Ecto neural progenitor cell (in vitro differentiated cells): Measurements from ENCODE around the gene ANXA2.
A peak's percentile ranks its signal among the peaks of the same experiment; 100 is the strongest.
"Not testable (repeated sequence)": the region's sequence is repeated elsewhere in the genome, so short reads cannot be mapped to it uniquely, and the experiment has no call there.

Source experiments
- DNase-seq: peaks from one replicate; pipeline ENCODE4 v3.0.0-alpha.2; 2018; ENCODE audit warnings: low spot score

The ANXA2 gene

DNA sequence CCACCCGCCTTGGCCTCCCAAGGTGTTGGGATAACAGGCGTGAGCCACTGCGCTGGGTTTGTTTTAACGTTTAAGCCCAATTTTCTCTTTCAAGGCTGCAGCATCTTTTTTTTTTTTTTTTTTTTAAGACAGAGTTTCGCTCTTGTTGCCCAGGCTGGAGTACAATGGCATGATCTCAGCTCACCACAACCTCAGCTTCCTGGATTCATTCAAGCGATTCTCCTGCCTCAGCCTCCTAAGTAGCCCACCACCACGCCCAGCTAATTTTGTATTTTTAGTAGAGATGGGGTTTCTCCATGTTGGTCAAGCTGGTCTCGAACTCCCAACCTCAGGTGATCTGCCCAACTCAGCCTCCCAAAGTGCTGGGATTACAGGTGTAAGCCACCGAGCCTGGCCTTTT, 12.6 kb upstream of the ANXA2 start:
- not testable (repeated sequence) for DNase-seq

DNA sequence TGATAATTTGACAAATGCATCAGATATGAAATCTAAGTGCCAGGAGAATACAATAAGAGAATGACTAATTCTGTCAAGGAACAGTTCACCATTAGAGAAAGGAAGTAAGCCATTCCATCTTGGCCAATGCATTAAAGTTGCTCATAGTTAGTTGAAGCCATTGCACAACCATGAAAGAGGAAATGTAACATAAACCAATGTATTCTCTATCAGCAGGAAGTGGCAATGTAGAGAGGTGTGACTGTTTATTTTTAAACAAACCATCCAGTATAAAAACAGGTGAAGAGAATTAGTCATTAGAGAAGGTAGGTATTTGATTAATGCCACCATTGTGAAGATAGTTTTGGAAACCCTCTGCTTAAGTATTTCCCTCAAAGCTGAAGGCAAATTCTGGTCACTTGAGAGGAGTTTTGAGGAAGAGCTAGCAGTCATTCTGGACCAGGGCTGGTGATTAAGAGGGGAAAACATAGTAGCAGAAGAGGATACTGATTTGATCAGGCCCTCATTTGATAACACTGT, 10.7 kb upstream of the ANXA2 start:
- no peak for DNase-seq

DNA sequence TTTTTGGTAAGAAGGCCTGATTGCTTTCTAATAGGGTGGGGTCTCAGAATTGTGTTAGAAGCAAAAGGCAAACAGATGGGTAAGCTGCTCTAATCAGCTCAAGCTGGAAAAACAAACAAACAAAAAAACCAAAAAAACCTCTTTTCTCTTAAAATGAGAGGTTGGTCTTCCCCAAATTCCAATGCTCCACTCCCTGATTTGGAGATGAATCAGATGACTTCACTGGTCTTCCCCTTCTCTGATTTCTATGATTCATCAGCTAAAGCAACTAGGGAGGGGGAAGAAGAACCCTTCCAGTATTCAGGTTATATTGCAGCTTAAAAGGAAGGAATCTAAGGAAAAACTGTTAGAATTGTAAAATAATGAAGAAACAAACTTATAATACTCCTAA, 9.6 kb upstream of the ANXA2 start:
- DNase-seq = no peak

DNA sequence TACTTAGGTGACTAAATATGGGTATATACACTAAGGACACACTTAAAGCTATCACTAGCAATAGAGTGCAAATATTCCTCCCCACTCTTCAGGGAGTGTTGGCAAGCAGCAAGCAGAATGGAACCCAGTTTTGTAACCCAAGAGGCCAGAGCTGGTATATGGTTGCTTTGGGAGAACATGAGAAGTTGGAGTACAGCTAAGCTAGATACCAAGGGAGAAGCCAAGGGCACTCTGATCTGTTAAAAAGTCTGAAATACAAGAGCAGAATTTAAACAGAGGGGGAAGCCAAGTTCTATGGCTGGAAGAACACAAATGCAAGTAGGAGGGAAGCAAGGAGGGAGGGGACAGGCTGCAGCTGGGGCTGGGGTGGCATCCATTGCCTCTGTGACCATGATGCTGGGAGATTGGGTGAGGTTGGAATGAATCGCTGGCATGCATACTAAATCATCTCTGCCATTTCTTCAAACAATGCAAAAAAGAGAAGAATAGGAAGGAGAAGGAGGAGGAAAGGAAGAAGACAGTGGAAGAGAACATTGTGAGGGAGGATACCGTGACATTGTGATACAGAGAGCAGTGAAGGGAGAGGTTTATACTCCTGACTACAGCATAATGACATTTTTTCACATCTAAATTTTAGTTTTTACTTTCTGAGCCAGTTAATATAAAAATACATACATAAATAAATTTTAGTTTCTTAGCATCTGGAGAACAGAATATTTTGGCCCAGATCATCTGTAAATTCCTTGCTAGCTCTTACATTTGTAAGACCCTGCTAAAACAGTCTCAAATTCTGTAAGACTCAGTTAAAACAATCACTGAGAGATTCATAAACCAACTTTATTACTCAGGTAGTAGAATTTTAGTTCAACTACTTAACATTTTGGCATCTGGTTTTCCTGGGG, 9.0 kb upstream of the ANXA2 start:
- DNase-seq = no peak

DNA sequence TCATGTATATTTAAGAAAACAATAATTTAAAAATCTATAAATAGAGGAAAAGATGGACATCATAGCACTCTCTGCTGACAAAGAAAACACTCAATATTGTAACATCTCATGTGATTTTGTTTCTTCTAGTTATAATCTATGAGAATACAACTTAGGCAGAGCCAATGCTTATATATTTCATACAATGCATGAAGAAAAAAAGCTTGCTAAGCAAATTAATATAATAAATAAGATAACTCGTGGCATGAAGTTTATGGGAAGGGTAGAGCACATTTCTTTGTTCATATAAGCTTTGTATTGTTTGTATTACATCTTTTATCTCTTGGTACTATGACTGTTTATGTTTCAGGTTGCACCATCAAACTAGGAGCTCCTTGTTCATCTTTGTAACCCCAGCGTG, 7.6 kb upstream of the ANXA2 start:
- no peak for DNase-seq

DNA sequence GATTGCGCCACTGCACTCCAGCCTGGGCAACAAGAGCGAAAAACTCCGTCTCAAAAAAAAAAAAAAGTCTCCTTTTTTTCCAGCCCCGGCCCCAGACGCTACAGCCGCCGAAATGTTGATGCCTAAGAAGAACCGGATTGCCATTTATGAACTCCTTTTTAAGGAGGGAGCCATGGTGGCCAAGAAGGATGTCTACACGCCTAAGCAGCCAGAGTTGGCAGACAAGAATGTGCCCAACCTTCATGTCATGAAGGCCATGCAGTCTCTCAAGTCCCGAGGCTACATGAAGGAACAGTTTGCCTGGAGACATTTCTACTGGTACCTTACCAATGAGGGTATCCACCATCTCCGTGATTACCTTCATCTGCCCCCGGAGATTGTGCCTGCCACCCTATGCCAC, 6.6 kb upstream of the ANXA2 start:
- not testable (repeated sequence) for DNase-seq

DNA sequence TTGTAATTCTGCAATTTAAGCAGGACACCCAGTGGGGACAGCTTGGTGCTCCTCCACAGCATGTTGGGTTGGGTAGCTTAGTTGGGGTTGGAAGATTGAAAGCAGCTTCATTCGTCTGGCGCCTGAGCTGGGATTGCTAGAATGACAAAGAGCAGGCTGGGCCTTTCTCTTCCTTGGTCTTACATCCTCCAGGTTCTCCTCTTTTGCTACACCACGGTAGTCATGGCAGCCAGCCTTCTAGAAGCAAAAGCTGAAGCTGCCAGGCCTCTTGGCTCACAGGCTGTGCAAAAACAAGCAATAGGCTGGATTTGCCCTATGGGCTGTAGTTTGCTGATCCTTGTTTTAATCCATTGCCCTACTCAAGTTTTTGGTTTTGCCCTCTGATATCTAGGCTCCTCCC, 3.2 kb upstream of the ANXA2 start:
- DNase-seq = no peak

DNA sequence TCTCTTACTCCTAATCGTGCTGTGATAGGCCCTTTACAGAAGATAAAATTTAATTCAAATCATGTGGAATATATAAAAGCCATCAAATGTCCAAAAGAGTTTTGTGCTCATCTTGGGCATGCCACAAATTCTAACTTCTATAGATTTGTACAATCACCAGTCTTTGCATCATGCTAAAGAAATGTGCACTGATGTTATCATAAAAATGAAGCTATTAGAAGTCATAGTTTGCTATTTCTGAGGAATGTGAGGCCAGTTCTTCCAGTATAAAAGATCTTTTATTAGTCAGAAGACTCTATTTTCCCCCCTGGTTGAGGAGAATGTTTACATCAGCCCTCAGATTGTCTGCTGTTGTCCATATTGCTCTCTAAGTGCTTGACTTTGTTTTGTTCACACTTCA, 2.1 kb upstream of the ANXA2 start:
- DNase-seq = no peak

DNA sequence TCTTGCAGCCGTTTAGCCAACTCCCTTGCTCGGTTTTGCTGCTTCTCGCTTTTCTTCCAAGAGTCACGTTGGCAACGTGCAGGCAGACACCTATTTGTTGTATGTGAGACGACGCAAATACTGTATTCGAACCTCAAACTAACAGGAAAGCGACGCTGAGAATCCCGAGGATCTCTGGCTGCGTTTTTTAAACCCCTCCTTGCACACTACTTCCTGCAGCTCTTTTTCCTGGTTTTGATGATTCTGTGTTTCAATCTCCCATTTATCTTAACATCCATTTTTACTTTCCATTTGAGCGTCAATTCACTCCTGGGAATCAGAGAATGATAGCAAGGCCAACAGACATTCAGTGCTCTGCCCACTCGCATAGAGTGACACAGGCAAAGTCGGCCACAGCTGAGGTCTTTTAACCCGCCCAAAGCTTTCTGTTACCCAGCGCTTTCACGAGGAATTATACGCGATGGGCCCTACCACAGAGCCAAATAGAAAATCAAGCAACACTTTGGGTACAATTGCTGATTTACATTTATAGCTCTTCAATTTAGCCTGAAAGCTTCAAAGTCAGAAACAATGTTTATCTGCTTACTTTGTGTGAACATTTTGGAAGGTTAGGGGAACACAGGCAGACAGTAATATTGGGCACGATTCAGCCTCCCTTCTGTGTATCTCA, 1.6 kb upstream of the ANXA2 start:
- DNase-seq = no peak

DNA sequence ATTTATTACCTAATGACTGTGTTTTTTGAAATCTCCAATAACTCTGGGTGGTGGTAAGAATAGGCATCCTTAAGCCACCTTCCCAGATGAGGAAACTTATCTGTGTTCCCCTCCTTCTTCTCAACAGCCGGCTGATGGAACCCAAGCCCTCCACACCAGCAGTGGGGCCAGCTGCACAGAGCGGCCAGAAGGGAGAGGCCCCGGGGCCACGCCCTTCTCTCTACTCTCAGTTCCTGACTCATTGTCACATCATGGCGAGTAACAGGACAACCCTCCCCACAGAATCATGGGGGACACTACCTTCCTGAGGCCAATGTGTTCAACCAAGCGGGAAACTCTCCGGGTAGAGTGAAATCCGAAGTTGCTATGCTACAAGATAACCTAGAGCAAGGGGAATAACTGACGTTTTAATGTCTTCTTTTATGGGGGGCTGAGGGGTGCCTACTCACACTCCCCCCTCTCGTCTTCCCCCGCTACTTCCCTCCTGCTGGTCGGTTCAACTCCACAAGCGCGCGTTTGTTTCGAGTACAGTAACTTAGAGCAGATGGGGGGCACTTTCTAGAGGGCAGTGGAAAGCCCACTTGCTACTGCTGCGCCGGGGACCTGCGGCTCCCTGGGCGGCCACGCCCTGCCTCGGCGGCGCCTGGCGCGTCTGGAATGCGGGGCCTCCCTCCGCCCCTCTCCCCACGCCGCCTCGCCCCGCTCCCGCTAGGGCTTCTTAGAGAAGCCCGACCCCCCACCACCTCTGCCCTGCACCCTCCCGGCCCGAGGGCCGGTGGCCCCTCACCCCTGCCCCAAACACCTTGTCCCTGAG, 621 bp downstream of the ANXA2 start:
- DNase-seq = peak; percentile 69

DNA sequence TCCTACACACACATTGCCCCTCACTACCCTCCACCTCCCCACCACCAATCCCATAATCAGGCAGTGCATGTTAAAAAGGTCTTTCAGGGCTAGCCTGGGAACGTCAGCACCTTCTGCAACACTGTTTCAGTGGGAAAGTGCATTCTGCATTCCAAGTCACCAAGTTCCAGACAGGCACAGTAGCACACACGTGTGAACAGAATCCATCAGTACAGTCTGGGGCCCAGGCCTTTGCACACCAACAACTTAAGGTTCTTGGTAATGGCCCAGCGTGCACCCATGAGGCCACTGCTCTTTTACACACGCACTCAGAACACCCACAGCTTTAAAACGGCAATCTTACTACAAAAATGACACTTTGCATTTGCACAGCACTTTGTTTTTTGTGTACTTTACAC, 1.2 kb downstream of the ANXA2 start:
- no peak for DNase-seq

DNA sequence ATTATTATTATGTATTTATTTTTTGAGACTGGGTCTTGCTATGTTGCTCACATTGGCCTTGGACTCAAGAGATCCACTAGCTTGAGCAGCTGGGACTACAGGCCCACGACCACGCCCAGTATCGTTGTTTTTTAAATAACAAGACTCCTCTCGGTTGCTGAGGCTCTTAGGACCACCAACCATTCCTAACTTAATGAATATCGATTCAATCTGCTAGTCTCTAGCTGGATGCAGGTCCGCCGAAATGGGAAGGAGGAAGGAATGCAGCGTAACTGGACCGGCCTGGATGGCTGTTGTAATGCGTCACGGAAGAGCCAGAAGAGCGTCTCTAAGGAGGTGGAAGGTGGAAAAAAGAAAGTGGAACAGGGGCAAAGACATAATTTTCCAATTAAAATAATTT, 1.7 kb downstream of the ANXA2 start:
- no peak for DNase-seq

DNA sequence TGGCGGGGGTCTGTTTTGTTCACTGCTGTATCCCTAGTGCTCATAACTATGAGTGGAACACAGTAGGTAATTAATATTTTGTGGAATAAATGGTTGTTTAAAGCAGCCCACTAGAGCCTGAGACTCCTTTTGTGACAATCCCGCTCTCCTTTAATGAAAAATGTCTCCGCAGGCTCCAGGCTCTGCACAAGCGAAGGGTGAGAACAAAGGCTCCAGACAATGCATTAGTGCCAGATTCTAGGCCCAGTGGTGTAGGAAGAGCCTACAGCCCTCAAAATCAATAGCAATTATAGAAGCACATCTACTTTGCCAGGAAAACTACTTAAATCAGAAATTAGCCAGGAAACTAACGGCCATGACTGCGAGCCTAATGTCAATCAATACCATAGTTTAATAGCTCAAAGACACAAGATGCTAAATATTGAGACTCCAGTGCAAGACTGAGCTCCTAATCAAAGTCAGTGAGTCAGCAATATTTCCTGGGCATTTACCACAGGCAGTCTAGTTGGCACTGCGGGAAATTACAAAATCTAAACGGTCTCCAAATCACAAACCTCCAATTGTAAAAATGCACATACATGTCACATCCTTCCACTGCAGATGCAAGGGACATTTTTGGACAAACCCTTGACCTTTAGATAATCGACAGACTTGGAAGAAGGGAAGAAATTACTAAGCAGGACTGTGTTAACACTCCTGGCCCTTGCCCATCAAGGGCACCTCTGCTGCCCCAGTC, 2.3 kb downstream of the ANXA2 start:
- no peak for DNase-seq

DNA sequence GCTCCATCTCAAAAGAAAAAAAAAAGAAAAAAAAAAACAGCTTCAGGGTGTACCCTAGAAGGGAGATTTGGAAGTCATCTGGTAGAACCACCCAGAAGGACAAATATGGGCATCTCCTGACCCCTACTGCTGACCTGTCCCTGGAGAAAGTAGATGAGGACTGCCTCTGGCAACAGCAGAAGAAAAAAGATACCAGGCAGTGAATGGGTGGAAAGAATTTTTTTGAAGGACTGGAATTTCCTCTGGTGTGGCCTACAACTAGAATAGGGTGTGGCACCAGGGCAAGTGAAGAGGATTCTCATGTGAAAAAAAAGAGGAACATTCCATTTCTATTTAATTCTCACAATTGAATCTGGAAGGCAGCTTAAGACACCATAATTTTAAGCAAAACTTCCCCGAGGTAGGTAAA, 3.1 kb downstream of the ANXA2 start:
- DNase-seq = no peak

DNA sequence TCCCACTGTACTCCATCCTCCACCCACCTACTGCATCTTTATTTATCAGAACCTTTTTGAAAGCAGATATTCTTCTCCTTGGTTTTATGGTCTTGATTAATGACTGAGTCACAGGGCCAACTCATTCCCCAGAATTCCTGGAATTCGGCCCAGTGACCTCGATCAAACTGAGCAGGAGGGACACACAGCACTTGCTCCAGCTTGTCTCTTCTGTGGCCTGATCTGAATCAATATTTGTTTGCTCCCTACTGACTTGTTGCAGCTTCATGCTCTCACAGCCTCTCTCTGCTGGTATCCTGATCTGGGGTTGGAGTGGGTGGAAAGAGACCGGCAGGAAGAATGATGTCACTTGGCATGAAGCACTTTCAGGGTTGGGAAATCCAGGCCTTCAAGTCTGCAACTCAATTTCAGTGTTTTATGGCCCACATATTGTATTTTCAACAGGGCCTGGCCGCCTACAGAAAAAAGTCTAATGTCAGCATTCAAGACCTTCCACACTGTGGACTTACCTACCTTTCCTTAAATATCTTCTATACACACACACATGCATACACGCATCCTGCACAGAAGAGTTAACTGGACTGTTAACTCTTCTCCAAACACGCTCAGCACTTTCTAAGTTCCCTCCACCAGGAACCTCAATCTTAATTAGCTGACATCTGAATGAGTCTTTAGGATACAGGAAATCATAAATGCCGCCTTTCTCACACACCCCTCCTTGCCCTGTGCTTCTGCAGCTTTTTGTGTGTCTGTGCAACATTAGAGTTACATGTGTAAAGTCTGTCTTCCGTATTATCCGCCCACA, 4.6 kb downstream of the ANXA2 start:
- no peak for DNase-seq

DNA sequence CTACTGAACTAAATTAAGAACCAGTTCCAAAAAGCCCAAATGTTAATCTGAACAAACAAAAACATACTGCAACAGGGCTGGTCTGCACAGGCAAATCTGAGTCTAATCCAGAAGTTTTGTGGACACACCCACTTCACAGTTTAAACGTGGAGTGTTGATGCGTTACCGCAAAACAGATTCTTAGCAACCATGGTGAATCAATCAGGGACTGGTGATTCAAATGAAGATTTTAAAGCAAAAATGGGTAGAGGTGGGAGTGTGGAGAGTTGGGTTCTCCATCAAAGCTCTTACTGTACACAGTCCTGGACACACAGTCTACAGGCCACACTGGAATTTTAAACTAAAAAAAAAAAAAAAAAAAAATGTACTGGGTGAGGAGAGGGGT, 5.2 kb downstream of the ANXA2 start:
- DNase-seq = no peak

DNA sequence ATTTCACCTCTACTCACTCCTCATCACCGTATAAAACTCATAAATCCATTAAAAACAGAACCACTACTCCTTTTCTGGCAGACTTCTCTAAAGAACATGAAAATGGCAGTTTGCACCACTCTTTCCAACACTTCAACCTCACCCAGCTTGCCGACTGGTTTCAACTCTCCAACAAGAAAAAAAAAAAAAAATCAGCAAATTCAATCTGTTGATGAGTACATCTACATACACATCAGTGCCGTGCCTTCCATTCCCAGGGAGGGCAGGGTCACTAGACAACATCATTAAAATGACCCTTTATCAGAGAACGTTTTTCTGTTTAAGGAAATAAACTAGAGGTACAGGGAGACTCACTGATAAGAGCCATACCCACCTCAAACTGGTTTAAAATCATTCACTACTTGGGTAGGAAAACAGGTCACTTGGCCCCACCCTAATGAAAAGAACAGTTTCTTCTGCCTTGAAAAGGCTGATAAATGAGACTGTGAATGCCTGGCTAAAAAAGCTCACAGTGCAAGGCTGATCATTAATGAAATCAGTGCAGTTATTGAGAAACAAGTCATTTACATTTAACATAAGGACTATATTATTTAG, 6.0 kb downstream of the ANXA2 start:
- DNase-seq = no peak

DNA sequence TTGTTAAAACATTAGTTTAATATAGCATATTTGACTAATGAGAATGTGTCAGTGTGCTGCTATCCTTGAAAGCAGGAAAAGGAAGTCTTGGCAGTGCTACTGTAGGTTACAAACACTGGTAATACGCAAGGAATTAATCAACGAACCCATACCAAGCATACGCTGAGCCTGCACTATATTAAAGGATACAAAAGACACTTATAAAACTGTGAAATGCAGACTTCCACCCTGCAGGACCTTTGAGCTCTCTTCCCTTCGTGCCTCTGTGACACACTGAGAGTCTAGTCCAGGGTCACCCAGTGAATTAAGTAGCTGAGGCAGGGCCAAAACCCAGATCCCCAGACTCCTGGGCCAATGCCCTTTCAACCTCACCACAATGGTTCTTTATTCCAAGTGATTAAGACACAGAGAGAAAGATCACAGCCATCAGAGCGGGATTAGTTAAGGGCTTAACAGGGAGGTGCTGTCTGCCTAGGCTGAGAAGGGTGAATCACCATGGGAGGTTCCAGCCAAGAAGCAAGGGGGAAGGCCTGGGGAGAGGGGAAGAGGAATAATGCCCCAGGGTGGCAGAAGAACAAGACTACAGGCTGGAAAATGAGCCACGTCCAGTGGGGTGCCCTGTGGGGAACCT, 6.8 kb downstream of the ANXA2 start:
- peak; percentile 75 for DNase-seq

DNA sequence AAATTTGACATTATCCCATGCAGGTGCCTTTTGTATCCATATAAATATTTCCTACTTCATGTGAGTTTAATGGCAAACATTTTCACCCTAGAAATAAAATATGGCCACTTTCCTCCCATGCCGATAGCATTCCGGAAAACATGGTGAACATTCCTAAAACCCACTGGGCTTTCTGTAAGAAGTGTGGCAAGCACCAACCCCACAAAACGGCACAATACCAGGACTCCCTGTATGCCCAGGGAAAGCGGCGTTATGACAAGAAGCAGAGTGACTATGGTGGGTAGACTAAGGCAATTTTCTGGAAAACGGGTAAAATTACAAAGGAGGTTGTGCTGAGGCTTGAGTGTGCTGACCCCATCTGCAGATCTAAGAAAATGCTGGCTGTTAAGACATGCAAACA, 7.6 kb downstream of the ANXA2 start:
- no peak for DNase-seq
